Neural progenitor cell (in vitro differentiated cells): ENCODE results near the gene CLIP2. TPM values are rescaled to one million over a fixed set of nuclear protein-coding genes. Genes with fewer than 3 reads are reported as not detected.
"Not testable (repeated sequence)": the region's sequence is repeated elsewhere in the genome, so short reads cannot be mapped to it uniquely, and the experiment has no call there.

ENCODE experiments used
- DNase-seq: peaks from one replicate; pipeline ENCODE4 v3.0.0-alpha.2; 2016; ENCODE audit warnings: low spot score
- H2AFZ ChIP-seq: fragments of 200-600 bp; sonication (generic); replicated peaks from 2 replicates; pipeline ENCODE4 v1.6.1; 2016; ENCODE audit warnings: antibody characterized with exemption
- H3F3A ChIP-seq: fragments of 200-600 bp; sonication (generic); 2 replicates; pipeline ENCODE4 v1.6.1; 2016; ENCODE audit warnings: antibody characterized with exemption, low read depth
- H3K27ac ChIP-seq: fragments of 200-600 bp; sonication (generic); 2 replicates; pipeline ENCODE4 v1.5.1; 2016; ENCODE audit warnings: mild to moderate bottlenecking
- H3K27me3 ChIP-seq: fragments of 200-600 bp; sonication (generic); 2 replicates; pipeline ENCODE4 v1.6.1; 2016; ENCODE audit warnings: mild to moderate bottlenecking, moderate library complexity
- H3K36me3 ChIP-seq: fragments of 200-600 bp; sonication (generic); 2 replicates; pipeline ENCODE4 v1.5.1; 2016
- H3K4me1 ChIP-seq: fragments of 200-600 bp; sonication (generic); 2 replicates; pipeline ENCODE4 v1.6.1; 2016; ENCODE audit warnings: mixed run types
- H3K4me2 ChIP-seq: fragments of 200-600 bp; sonication (generic); 2 replicates; pipeline ENCODE4 v1.6.1; 2016
- H3K4me3 ChIP-seq: fragments of 200-600 bp; sonication (generic); 2 replicates; pipeline ENCODE4 v1.5.1; 2016
- H3K79me2 ChIP-seq: fragments of 200-600 bp; sonication (generic); 2 replicates; pipeline ENCODE4 v1.6.1; 2016; ENCODE audit warnings: low read depth
- H3K9ac ChIP-seq: fragments of 200-600 bp; sonication (generic); 2 replicates; pipeline ENCODE4 v1.6.1; 2016
- H3K9me3 ChIP-seq: fragments of 200-600 bp; sonication (generic); 2 replicates; pipeline ENCODE4 v1.5.1; 2016; ENCODE audit warnings: low read depth
- H4K20me1 ChIP-seq: fragments of 200-600 bp; sonication (generic); 2 replicates; pipeline ENCODE4 v1.6.1; 2016; ENCODE audit warnings: low read depth
- H3K27ac Mint-ChIP-seq: 3 replicates; pipeline ENCODE4 v1.8.0; 2021; ENCODE audit warnings: mixed read lengths
- H3K27me3 Mint-ChIP-seq: 2 replicates; pipeline ENCODE4 v1.8.0; 2022; ENCODE audit warnings: low read depth, mild to moderate bottlenecking, inconsistent platforms, moderate library complexity, mixed read lengths; ENCODE audit not compliant: insufficient read depth
- H3K36me3 Mint-ChIP-seq: 3 replicates; pipeline ENCODE4 v1.8.0; 2021; ENCODE audit warnings: mixed read lengths
- H3K4me1 Mint-ChIP-seq: 3 replicates; pipeline ENCODE4 v1.8.0; 2021; ENCODE audit warnings: mixed read lengths
- H3K4me3 Mint-ChIP-seq: 3 replicates; pipeline ENCODE4 v1.8.0; 2021; ENCODE audit warnings: mild to moderate bottlenecking, moderate library complexity, mixed read lengths
- H3K9me3 Mint-ChIP-seq: 3 replicates; pipeline ENCODE4 v1.8.0; 2020; ENCODE audit warnings: mixed read lengths
- EZH2 ChIP-seq: fragments of 200-600 bp; sonication (generic); IDR thresholded peaks from 2 replicates; pipeline ENCODE4 v1.6.1; 2017; ENCODE audit warnings: antibody characterized with exemption, mild to moderate bottlenecking, moderate library complexity
- EZH2phosphoT487 ChIP-seq: fragments of 200-600 bp; sonication (generic); IDR thresholded peaks from 2 replicates; pipeline ENCODE4 v1.6.1; 2017; ENCODE audit warnings: antibody characterized with exemption
- total RNA-seq: library from RNA; depleted of rRNA; stranded (reverse); fragments of >200 nt; gene quantifications from 2 replicates; pipeline ENCODE4 v1.2.3, GENCODE V29; 2015; ENCODE audit warnings: low replicate concordance
- TF ChIP-seq, protein P1 (sequence below): fragments of 200-600 bp; sonication (generic); IDR thresholded peaks from 2 replicates; pipeline ENCODE4 v1.5.1; 2017; ENCODE audit warnings: antibody characterized with exemption, mild to moderate bottlenecking

CLIP2 gene
- total RNA-seq, 1 donor from 2014 or later, result 7.5 TPM

DNA sequence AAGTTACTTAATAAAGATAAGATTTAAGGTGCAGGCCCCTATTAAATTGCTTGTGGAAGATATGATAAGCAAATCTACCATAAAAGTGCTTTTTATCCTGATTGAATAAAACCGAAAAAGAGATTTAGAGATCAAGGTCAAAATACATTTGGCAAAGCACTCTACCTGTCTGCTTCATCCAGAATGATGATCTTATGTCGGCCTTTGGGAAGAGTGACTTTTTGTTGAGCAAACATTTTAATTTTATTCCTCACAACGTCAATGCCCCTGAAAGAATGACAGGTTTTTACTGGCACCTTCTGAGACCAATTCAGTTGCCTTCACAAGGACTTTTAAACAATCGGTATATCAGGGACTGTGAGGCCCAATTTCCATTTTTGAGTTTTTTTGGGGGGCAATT is 42.7 kb upstream of the CLIP2 start:
- TF ChIP-seq EZH2 (no peak), EZH2phosphoT487 (no peak)
- TF ChIP-seq, protein P1, sequence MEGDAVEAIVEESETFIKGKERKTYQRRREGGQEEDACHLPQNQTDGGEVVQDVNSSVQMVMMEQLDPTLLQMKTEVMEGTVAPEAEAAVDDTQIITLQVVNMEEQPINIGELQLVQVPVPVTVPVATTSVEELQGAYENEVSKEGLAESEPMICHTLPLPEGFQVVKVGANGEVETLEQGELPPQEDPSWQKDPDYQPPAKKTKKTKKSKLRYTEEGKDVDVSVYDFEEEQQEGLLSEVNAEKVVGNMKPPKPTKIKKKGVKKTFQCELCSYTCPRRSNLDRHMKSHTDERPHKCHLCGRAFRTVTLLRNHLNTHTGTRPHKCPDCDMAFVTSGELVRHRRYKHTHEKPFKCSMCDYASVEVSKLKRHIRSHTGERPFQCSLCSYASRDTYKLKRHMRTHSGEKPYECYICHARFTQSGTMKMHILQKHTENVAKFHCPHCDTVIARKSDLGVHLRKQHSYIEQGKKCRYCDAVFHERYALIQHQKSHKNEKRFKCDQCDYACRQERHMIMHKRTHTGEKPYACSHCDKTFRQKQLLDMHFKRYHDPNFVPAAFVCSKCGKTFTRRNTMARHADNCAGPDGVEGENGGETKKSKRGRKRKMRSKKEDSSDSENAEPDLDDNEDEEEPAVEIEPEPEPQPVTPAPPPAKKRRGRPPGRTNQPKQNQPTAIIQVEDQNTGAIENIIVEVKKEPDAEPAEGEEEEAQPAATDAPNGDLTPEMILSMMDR, result no peak
- Mint-ChIP-seq H3K4me1 (no peaks in the 10 kb centered on the region), H3K9me3 (no peaks in the 10 kb centered on the region), H3K27ac (no peak overlapping the region), H3K36me3 (peaks cover 34% of the 10 kb centered on the region), H3K4me3 (no peak overlapping the region), H3K27me3 (peaks cover 9% of the 10 kb centered on the region)
- Histone ChIP-seq H3K9me3 (no peaks in the 10 kb centered on the region), H3K4me3 (no peak overlapping the region), H2AFZ (no peak overlapping the region), H3K27me3 (no peaks in the 10 kb centered on the region), H3K4me1 (no peaks in the 10 kb centered on the region), H3F3A (no peaks in the 10 kb centered on the region), H3K36me3 (peaks cover 6% of the 10 kb centered on the region), H3K79me2 (peaks cover 29% of the 10 kb centered on the region), H4K20me1 (peaks cover 29% of the 10 kb centered on the region), H3K27ac (no peak overlapping the region), H3K4me2 (no peak overlapping the region), H3K9ac (no peak overlapping the region)
- no peak for DNase-seq

DNA sequence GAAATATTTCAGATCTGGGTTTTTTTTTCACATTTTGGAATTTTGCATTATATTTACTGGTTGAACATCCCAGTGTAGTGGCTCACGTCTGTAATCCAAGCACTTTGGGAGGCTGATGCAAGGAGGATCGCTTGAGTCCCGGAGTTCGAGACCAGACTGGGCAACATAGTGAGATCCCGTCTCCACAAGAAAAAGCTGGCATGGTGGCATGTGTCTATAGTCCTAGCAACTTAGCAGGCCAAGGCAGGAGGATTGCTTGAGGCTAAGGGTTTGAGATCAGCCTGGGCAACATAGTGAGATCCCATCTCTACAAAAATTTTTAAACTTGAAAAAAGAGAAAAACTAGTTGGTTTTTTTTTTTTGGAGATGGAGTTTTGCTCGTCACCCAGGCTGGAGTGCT is 41.1 kb upstream of the CLIP2 start:
- peaks cover 6% of the 10 kb centered on the region for H3K36me3 ChIP-seq
- H4K20me1 ChIP-seq, result peaks cover 24% of the 10 kb centered on the region
- Mint-ChIP-seq H3K9me3 (no peaks in the 10 kb centered on the region), H3K27ac (no peak overlapping the region), H3K27me3 (peaks cover 8% of the 10 kb centered on the region), H3K36me3 (peaks cover 34% of the 10 kb centered on the region), H3K4me3 (no peak overlapping the region), H3K4me1 (peaks cover 6% of the 10 kb centered on the region)
- H2AFZ ChIP-seq, result no peak overlapping the region
- H3K9ac ChIP-seq, result peak overlapping the region; percentile 37
- no peaks in the 10 kb centered on the region for H3F3A ChIP-seq
- H3K4me1 ChIP-seq, result peaks cover 7% of the 10 kb centered on the region
- TF ChIP-seq, protein P1, result no peak
- TF ChIP-seq EZH2 (no peak), EZH2phosphoT487 (no peak)
- peaks cover 41% of the 10 kb centered on the region for H3K79me2 ChIP-seq
- no peak for DNase-seq
- no peaks in the 10 kb centered on the region for H3K27me3 ChIP-seq
- H3K9me3 ChIP-seq, result no peaks in the 10 kb centered on the region
- no peak overlapping the region for H3K4me2 ChIP-seq
- H3K4me3 ChIP-seq, result no peak overlapping the region
- H3K27ac ChIP-seq, result no peak overlapping the region

DNA sequence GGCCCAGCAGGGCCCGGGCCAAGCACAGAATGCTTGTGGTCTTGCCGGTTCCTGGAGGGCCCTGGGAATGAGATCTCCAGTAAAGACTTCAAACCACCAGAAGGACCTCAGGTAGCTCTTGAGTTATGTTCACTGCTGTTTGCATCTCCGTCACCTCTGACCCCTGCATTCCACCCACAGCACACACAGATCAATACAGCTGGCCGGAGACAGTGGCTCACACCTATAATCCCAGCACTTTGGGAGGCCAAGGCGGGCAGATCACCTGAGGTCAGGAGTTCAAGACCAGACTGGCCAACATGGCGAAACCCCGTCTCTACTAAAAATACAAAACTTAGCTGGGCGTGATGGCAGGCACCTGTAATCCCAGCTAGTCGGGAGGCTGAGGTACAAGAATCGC is 40.1 kb upstream of the CLIP2 start:
- not testable (repeated sequence) for H3K27me3 Mint-ChIP-seq, H3F3A ChIP-seq, H3K9me3 Mint-ChIP-seq, DNase-seq, H3K4me1 Mint-ChIP-seq, H3K27ac Mint-ChIP-seq, H2AFZ ChIP-seq, H3K27ac ChIP-seq, H3K9ac ChIP-seq, H3K4me3 ChIP-seq, H3K36me3 ChIP-seq, H3K27me3 ChIP-seq, H3K4me3 Mint-ChIP-seq, H3K4me2 ChIP-seq, H3K9me3 ChIP-seq
- H3K36me3 Mint-ChIP-seq, result peaks cover 30% of the 10 kb centered on the region
- H4K20me1 ChIP-seq, result peaks cover 15% of the 10 kb centered on the region
- peaks cover 50% of the 10 kb centered on the region for H3K79me2 ChIP-seq
- H3K4me1 ChIP-seq, result peaks cover 10% of the 10 kb centered on the region

DNA sequence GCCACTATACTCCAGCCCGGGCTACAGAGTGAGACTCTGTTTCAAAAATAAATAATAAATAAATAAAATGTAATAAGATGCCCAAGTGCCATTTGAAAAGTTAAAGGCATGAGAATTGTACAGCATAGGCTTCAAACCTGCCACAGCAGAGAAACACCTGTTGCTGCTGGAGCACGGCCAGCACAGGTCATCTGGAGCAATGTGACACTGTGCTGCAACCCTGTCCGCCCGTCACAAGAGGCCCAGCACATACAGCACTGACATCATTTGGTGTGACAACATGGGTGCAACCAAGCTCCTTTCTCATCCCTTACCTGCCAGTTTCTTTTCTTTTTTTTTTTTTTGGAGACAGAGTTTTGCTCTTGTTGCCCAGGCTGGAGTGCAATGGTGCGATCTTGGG is 36.3 kb upstream of the CLIP2 start:
- Histone ChIP-seq H3K9ac (peak overlapping the region; percentile 85), H3K4me3 (peak overlapping the region; percentile 82), H4K20me1 (peaks cover 9% of the 10 kb centered on the region)

More for the DNA sequence above, 36.3 kb upstream of the CLIP2 start:
- H3K9me3 Mint-ChIP-seq, result no peaks in the 10 kb centered on the region
- H3K36me3 Mint-ChIP-seq, result peaks cover 23% of the 10 kb centered on the region
- peaks cover 2% of the 10 kb centered on the region for H3K27me3 Mint-ChIP-seq
- DNase-seq, result no peak
- H3K4me3 Mint-ChIP-seq, result peak overlapping the region; percentile 95
- H3K4me2 ChIP-seq, result peak overlapping the region; percentile 74
- H3K27me3 ChIP-seq, result no peaks in the 10 kb centered on the region
- peaks cover 64% of the 10 kb centered on the region for H3K79me2 ChIP-seq
- H3K4me1 ChIP-seq, result peaks cover 10% of the 10 kb centered on the region
- H3K4me1 Mint-ChIP-seq, result peaks cover 11% of the 10 kb centered on the region
- no peak overlapping the region for H2AFZ ChIP-seq
- H3K36me3 ChIP-seq, result peaks cover 3% of the 10 kb centered on the region
- no peak overlapping the region for H3K27ac Mint-ChIP-seq
- TF ChIP-seq, protein P1, result no peak
- TF ChIP-seq EZH2 (no peak), EZH2phosphoT487 (no peak)
- peaks cover 11% of the 10 kb centered on the region for H3F3A ChIP-seq
- H3K9me3 ChIP-seq, result no peaks in the 10 kb centered on the region
- no peak overlapping the region for H3K27ac ChIP-seq
